KMS-11 (cell line): ENCODE results near the gene KRTAP24-1.
A peak's percentile ranks its signal among the peaks of the same experiment; 100 is the strongest.

Experiments
- H2AFZ ChIP-seq: fragments of 200-600 bp; sonication (generic); 2 replicates; pipeline ENCODE4 v1.6.1; 2016; ENCODE audit warnings: antibody characterized with exemption, mixed run types, low read depth
- H3K27ac ChIP-seq: fragments of 200-600 bp; sonication (generic); 2 replicates; pipeline ENCODE4 v1.6.1; 2016; ENCODE audit warnings: mild to moderate bottlenecking, mixed run types
- H3K27me3 ChIP-seq: fragments of 200-600 bp; sonication (generic); 2 replicates; pipeline ENCODE4 v1.6.1; 2017; ENCODE audit warnings: mild to moderate bottlenecking, low read depth, mixed run types, moderate library complexity; ENCODE audit not compliant: insufficient read depth
- H3K36me3 ChIP-seq: fragments of 200-600 bp; sonication (generic); 2 replicates; pipeline ENCODE4 v1.6.1; 2017; ENCODE audit warnings: mild to moderate bottlenecking, mixed run types; ENCODE audit not compliant: insufficient read depth
- H3K4me1 ChIP-seq: fragments of 200-600 bp; sonication (generic); 2 replicates; pipeline ENCODE4 v1.6.1; 2016; ENCODE audit warnings: mild to moderate bottlenecking, low read depth, mixed run types; ENCODE audit not compliant: poor library complexity, severe bottlenecking
- H3K4me2 ChIP-seq: fragments of 200-600 bp; sonication (generic); 2 replicates; pipeline ENCODE4 v1.7.0; 2016; ENCODE audit warnings: mild to moderate bottlenecking, mixed run types
- H3K4me3 ChIP-seq: fragments of 200-600 bp; sonication (generic); IDR thresholded peaks from 2 replicates; pipeline ENCODE4 v1.6.1; 2017; ENCODE audit warnings: low read depth, low read length, mixed read lengths; ENCODE audit not compliant: insufficient read depth
- H3K79me2 ChIP-seq: fragments of 200-600 bp; sonication (generic); 2 replicates; pipeline ENCODE4 v1.6.1; 2016; ENCODE audit warnings: low read depth, mixed run types; ENCODE audit not compliant: insufficient read depth
- H3K9ac ChIP-seq: fragments of 200-600 bp; sonication (generic); 2 replicates; pipeline ENCODE4 v1.6.1; 2016; ENCODE audit warnings: mild to moderate bottlenecking, mixed run types
- H4K20me1 ChIP-seq: fragments of 200-600 bp; sonication (generic); 2 replicates; pipeline ENCODE4 v1.6.1; 2016; ENCODE audit warnings: mild to moderate bottlenecking, mixed run types; ENCODE audit not compliant: insufficient read depth
- TF ChIP-seq, protein P1 (sequence below): fragments of 200-600 bp; sonication (generic); conservative IDR thresholded peaks from 2 replicates; pipeline ENCODE4 v1.6.1; 2017; ENCODE audit warnings: low read depth, mild to moderate bottlenecking, antibody characterized with exemption, low read length, moderate library complexity, mixed read lengths

Gene KRTAP24-1

DNA sequence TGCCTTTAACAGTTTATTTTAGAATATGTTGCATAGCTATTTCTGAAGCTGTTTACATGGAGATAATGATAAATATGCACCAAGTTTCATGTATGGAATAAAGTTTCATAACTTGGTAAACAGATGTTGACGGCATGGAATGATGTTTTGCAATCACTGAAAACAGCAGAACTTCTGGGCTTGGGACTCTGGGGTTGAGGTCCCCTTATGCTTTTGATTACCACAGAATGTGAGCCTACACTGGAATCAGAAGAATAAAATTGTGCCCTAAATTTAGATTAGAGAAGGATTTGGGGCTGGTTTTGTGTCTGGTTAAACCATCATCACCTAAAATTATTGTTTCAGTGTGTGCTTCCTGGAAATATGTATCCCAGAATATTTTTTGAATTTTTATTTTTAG, 11.1 kb downstream of the KRTAP24-1 start:
- no peaks in the 10 kb centered on the region for H3K27me3 ChIP-seq
- H3K9ac ChIP-seq: no peak overlapping the region
- H3K4me1 ChIP-seq: no peaks in the 10 kb centered on the region
- no peaks in the 10 kb centered on the region for H3K79me2 ChIP-seq
- H3K4me3 ChIP-seq: no peak overlapping the region
- H3K4me2 ChIP-seq: no peak overlapping the region
- no peaks in the 10 kb centered on the region for H3K36me3 ChIP-seq
- no peaks in the 10 kb centered on the region for H4K20me1 ChIP-seq
- H3K27ac ChIP-seq: no peak overlapping the region
- H2AFZ ChIP-seq: no peak overlapping the region
- TF ChIP-seq, protein P1, sequence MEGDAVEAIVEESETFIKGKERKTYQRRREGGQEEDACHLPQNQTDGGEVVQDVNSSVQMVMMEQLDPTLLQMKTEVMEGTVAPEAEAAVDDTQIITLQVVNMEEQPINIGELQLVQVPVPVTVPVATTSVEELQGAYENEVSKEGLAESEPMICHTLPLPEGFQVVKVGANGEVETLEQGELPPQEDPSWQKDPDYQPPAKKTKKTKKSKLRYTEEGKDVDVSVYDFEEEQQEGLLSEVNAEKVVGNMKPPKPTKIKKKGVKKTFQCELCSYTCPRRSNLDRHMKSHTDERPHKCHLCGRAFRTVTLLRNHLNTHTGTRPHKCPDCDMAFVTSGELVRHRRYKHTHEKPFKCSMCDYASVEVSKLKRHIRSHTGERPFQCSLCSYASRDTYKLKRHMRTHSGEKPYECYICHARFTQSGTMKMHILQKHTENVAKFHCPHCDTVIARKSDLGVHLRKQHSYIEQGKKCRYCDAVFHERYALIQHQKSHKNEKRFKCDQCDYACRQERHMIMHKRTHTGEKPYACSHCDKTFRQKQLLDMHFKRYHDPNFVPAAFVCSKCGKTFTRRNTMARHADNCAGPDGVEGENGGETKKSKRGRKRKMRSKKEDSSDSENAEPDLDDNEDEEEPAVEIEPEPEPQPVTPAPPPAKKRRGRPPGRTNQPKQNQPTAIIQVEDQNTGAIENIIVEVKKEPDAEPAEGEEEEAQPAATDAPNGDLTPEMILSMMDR: no peak

DNA sequence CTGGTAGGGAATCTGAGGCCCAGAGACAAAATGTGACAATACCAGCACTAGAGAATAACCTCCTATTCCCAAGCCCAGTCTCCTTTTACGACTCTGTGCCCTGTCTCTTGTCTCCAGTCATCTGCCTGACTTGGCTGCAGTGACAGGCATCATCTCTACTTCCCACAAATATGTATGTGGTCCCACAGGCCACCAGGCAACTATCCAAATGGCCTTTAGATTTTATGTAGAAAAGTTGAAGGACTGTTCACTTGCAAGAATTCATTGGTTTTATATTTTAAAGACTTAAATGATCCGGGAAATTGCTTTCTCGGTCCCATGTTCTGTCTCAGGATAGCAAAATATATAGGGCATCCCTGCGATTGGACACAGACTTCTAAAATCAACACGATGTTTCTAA, 11.6 kb downstream of the KRTAP24-1 start:
- Histone ChIP-seq H3K79me2 (no peaks in the 10 kb centered on the region), H4K20me1 (no peaks in the 10 kb centered on the region), H3K9ac (no peak overlapping the region), H3K27ac (no peak overlapping the region), H3K27me3 (no peaks in the 10 kb centered on the region), H3K4me2 (no peak overlapping the region), H3K36me3 (no peaks in the 10 kb centered on the region), H2AFZ (no peak overlapping the region), H3K4me3 (no peak overlapping the region), H3K4me1 (no peaks in the 10 kb centered on the region)
- TF ChIP-seq, protein P1: no peak

DNA sequence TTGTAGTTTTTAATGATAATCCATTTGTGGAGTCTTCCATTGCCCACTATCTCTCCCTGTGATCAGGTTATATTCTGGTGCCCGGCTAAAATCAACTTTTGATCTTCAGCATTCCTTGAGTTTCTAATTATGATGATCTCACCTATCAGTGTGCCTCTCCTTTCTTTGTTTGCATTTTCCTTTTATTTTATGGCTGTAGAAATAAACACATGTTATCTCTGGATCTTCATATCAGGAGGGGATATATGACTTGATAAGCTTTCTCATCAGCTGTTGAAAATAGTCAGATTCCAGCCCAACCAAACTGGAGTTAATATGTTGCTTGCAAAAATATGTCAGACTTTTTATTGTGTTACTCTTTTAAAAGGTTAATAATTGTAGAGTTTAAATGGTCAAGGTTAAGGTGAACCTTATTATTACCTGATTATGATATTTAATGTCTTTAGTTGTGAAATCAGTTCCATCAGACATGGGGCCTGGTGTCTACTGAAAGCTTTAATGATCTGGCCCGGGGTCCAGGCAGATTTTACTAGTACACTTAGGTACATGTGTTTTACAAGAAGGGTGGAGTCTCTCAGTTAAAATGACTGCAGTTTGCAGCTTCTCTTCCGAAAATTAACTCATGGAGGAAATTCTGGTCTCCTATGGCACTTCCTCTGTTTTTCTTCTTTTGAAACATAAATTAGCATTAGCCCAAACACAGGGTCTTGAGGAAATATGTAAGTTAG, 12.8 kb downstream of the KRTAP24-1 start:
- Histone ChIP-seq H3K9ac (no peak overlapping the region), H3K4me3 (no peak overlapping the region), H3K27me3 (no peaks in the 10 kb centered on the region), H3K27ac (no peak overlapping the region), H3K4me1 (no peaks in the 10 kb centered on the region), H3K4me2 (no peak overlapping the region), H3K79me2 (no peaks in the 10 kb centered on the region), H4K20me1 (no peaks in the 10 kb centered on the region), H2AFZ (no peak overlapping the region), H3K36me3 (no peaks in the 10 kb centered on the region)
- TF ChIP-seq, protein P1: no peak

DNA sequence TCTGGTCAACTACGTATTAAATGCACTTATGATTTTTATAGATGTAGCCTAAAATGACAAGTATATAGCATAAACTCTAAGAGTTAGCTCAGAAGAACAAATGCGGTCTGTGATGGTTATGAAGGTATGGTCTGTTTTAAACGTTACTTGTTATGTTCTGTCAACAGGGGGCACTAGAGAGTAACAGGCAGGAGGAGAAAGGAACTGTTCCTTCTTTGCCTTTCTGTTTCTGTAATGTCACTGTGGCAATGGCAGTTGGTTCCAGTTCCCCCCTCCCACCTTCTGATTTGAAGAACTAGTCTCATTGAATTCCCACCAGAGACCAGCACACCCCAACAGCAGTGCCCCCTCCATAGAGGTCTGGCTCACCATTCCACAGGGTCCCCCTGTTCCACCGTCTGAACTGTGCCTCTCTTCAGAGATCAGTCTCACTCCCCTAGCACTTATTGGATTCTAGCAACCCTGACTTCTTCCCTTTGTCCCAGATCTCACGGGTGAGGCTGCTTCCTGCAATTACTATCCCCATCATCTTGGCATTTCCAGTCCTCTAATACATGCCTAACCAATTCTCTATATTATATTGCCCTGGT, 14.0 kb downstream of the KRTAP24-1 start:
- TF ChIP-seq, protein P1: peak; percentile 67
- Histone ChIP-seq H3K36me3 (no peaks in the 10 kb centered on the region), H3K27ac (no peak overlapping the region), H4K20me1 (no peaks in the 10 kb centered on the region), H3K27me3 (no peaks in the 10 kb centered on the region), H3K79me2 (no peaks in the 10 kb centered on the region), H3K9ac (no peak overlapping the region), H3K4me1 (no peaks in the 10 kb centered on the region), H3K4me2 (no peak overlapping the region), H2AFZ (no peak overlapping the region), H3K4me3 (no peak overlapping the region)
